WTC11 (cell line): ENCODE data around the gene VIPR2. TPM values are rescaled to one million over a fixed set of nuclear protein-coding genes. Genes with fewer than 3 reads are reported as not detected.

Experiments used
- ATAC-seq: fragments of 200-7000 bp; cut with Tn5 transposase; 2 replicates; pipeline ENCODE4 v1.10.0; 2021; ENCODE audit warnings: mild to moderate bottlenecking, moderate library complexity
- CTCF ChIA-PET: fragments of 300-600 bp; sonication (Branson Sonifier 250); formaldehyde crosslinking; loops from one replicate; lab custom pipeline; 2021; ENCODE audit warnings: antibody characterized with exemption; lab: Charles Lee
- POLR2A ChIA-PET: fragments of 350-600 bp; sonication (Branson Sonifier 250); formaldehyde crosslinking; loops from one replicate; lab custom pipeline; 2021; ENCODE audit warnings: antibody characterized with exemption; lab: Charles Lee
- DNase-seq: peaks from one replicate; pipeline ENCODE4 v3.0.0; 2021; ENCODE audit warnings: low spot score
- H3K27ac Mint-ChIP-seq: 2 replicates; pipeline ENCODE4 v1.8.0; 2021; ENCODE audit warnings: mixed read lengths
- H3K27me3 Mint-ChIP-seq: 2 replicates; pipeline ENCODE4 v1.8.0; 2021; ENCODE audit warnings: low read depth, mild to moderate bottlenecking, moderate library complexity, mixed read lengths
- H3K36me3 Mint-ChIP-seq: 2 replicates; pipeline ENCODE4 v1.8.0; 2021; ENCODE audit warnings: mixed read lengths
- H3K4me1 Mint-ChIP-seq: 2 replicates; pipeline ENCODE4 v1.8.0; 2022; ENCODE audit warnings: mixed read lengths
- H3K4me3 Mint-ChIP-seq: 2 replicates; pipeline ENCODE4 v1.8.0; 2021; ENCODE audit warnings: mild to moderate bottlenecking, moderate library complexity, mixed read lengths
- H3K9me3 Mint-ChIP-seq: 2 replicates; pipeline ENCODE4 v1.8.0; 2021; ENCODE audit warnings: mixed read lengths
- EMX1 ChIP-seq: fragments of 250-450 bp; sonication (Bioruptor Pico); IDR thresholded peaks from 2 replicates; pipeline ENCODE4 v1.8.0; 2021; ENCODE audit warnings: mild to moderate bottlenecking
- ESRRA ChIP-seq: sonication (generic); formaldehyde crosslinking; IDR thresholded peaks from 2 replicates; pipeline ENCODE4 v1.8.1; 2022; ENCODE audit warnings: mild to moderate bottlenecking, missing genetic modification reagents, borderline replicate concordance
- FOXK1 ChIP-seq: sonication (generic); formaldehyde crosslinking; IDR thresholded peaks from 2 replicates; pipeline ENCODE4 v1.8.0; 2022; ENCODE audit warnings: mild to moderate bottlenecking, moderate library complexity, missing genetic modification reagents
- GABPB1 ChIP-seq: sonication (generic); formaldehyde crosslinking; IDR thresholded peaks from 2 replicates; pipeline ENCODE4 v1.8.1; 2023; ENCODE audit warnings: mild to moderate bottlenecking, missing genetic modification reagents
- HMGA2 ChIP-seq: fragments of 250-450 bp; sonication (Bioruptor Pico); IDR thresholded peaks from 2 replicates; pipeline ENCODE4 v1.4.0; 2021; ENCODE audit warnings: mild to moderate bottlenecking, moderate library complexity
- KAT7 ChIP-seq: sonication (generic); formaldehyde crosslinking; IDR thresholded peaks from 2 replicates; pipeline ENCODE4 v1.8.1; 2023; ENCODE audit warnings: missing genetic modification reagents, mild to moderate bottlenecking, borderline replicate concordance
- NFATC4 ChIP-seq: fragments of 250-450 bp; sonication (Bioruptor Pico); IDR thresholded peaks from 2 replicates; pipeline ENCODE4 v1.9.0; 2021; ENCODE audit warnings: mild to moderate bottlenecking
- NFYB ChIP-seq: sonication (generic); formaldehyde crosslinking; conservative IDR thresholded peaks from 2 replicates; pipeline ENCODE4 v1.8.0; 2022; ENCODE audit warnings: low read depth, missing genetic modification reagents
- NR2C2 ChIP-seq: sonication (generic); formaldehyde crosslinking; IDR thresholded peaks from 2 replicates; pipeline ENCODE4 v1.8.0; 2022; ENCODE audit warnings: mild to moderate bottlenecking, missing genetic modification reagents
- TEAD4 ChIP-seq: sonication (generic); formaldehyde crosslinking; IDR thresholded peaks from 2 replicates; pipeline ENCODE4 v1.8.0; 2022; ENCODE audit warnings: mild to moderate bottlenecking, missing genetic modification reagents
- ZBTB21 ChIP-seq: sonication (generic); formaldehyde crosslinking; IDR thresholded peaks from 2 replicates; pipeline ENCODE4 v1.8.1; 2023; ENCODE audit warnings: mild to moderate bottlenecking, missing genetic modification reagents, borderline replicate concordance
- ZNF317 ChIP-seq: sonication (generic); formaldehyde crosslinking; IDR thresholded peaks from 2 replicates; pipeline ENCODE4 v1.8.1; 2023; ENCODE audit warnings: low read depth, mild to moderate bottlenecking, moderate library complexity, missing genetic modification reagents, borderline replicate concordance
- total RNA-seq: library from RNA; stranded (reverse); gene quantifications from 3 replicates; pipeline ENCODE4 v1.2.3, GENCODE V29; 2021
- TF ChIP-seq, protein P1 (sequence below): sonication (generic); formaldehyde crosslinking; IDR thresholded peaks from 2 replicates; pipeline ENCODE4 v1.8.1; 2022; ENCODE audit warnings: low read depth, missing genetic modification reagents, borderline replicate concordance
- TF ChIP-seq, protein P2 (sequence below): sonication (generic); formaldehyde crosslinking; IDR thresholded peaks from 2 replicates; pipeline ENCODE4 v1.8.0; 2022; ENCODE audit warnings: missing genetic modification reagents
- TF ChIP-seq, protein P3 (sequence below): sonication (generic); formaldehyde crosslinking; IDR thresholded peaks from 2 replicates; pipeline ENCODE4 v1.8.0; 2022; ENCODE audit warnings: mild to moderate bottlenecking, missing genetic modification reagents
- TF ChIP-seq, protein P4 (sequence below): sonication (generic); formaldehyde crosslinking; IDR thresholded peaks from 2 replicates; pipeline ENCODE4 v1.8.0; 2022; ENCODE audit warnings: mild to moderate bottlenecking, missing genetic modification reagents
- TF ChIP-seq, protein P5 (sequence below): sonication (generic); formaldehyde crosslinking; conservative IDR thresholded peaks from 2 replicates; pipeline ENCODE4 v1.8.1; 2023; ENCODE audit warnings: mild to moderate bottlenecking, low read depth, missing genetic modification reagents, moderate library complexity
- TF ChIP-seq, protein P6 (sequence below): sonication (generic); formaldehyde crosslinking; IDR thresholded peaks from 2 replicates; pipeline ENCODE4 v1.8.0; 2023; ENCODE audit warnings: missing genetic modification reagents, mild to moderate bottlenecking, borderline replicate concordance
- TF ChIP-seq, protein P7 (sequence below): sonication (generic); formaldehyde crosslinking; IDR thresholded peaks from 2 replicates; pipeline ENCODE4 v1.8.0; 2023; ENCODE audit warnings: missing genetic modification reagents

Gene VIPR2
- total RNA-seq, 1 experiment from 2014 or later, result 7.5 TPM

DNA sequence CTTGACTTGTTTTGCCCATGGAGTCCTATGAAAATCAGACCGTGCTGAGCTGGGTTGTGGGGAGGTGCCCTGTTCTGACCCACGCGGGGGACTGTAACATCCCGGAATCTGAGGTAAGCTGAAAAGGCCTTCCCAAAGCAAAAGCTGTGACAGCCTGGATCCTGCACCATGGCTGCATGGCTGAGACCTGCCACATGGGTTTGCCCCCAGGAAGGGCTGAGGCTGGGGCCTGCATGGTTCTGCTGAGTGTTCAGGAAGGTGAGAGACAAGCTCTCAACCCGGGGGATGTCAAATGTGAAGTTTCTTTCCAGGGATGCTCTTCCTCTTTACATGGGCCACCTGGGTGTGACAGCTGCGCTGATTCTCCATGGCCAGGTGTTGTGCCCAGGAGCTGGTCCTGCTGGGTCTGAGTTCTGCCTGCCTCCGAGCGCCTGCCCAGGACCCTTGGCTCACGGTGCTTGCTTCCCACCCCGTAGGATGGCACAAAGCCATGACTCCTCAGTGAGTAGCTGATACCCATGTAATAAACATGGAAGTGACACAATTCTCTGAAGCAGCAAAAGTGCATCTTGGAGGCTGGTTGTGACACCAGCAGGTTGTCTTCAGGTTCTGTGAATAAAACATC is 58.3 kb downstream of the VIPR2 start:
- H3K4me1 Mint-ChIP-seq, result no peaks in the 10 kb centered on the region
- CTCF ChIA-PET, result interaction anchor here (1.0 kb wide), 1 partner anchor 109 kb away, joined by 3 read pairs; no protein-coding TSS in a partner anchor

More for the DNA sequence above, 58.3 kb downstream of the VIPR2 start:
- H3K27me3 Mint-ChIP-seq, result no peaks in the 10 kb centered on the region
- TF ChIP-seq ESRRA (CRISPR knock-in tag) (no peak), GABPB1 (no peak), KAT7 (no peak), TEAD4 (CRISPR knock-in tag) (no peak), ZBTB21 (CRISPR knock-in tag) (no peak), EMX1 (CRISPR knock-in tag) (no peak), FOXK1 (CRISPR knock-in tag) (no peak), NFYB (CRISPR knock-in tag) (no peak), NR2C2 (CRISPR knock-in tag) (no peak), NFATC4 (no peak), ZNF317 (CRISPR knock-in tag) (no peak), HMGA2 (CRISPR knock-in tag) (no peak)
- TF ChIP-seq, protein P1, sequence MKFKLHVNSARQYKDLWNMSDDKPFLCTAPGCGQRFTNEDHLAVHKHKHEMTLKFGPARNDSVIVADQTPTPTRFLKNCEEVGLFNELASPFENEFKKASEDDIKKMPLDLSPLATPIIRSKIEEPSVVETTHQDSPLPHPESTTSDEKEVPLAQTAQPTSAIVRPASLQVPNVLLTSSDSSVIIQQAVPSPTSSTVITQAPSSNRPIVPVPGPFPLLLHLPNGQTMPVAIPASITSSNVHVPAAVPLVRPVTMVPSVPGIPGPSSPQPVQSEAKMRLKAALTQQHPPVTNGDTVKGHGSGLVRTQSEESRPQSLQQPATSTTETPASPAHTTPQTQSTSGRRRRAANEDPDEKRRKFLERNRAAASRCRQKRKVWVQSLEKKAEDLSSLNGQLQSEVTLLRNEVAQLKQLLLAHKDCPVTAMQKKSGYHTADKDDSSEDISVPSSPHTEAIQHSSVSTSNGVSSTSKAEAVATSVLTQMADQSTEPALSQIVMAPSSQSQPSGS, result no peak
- TF ChIP-seq, protein P2, sequence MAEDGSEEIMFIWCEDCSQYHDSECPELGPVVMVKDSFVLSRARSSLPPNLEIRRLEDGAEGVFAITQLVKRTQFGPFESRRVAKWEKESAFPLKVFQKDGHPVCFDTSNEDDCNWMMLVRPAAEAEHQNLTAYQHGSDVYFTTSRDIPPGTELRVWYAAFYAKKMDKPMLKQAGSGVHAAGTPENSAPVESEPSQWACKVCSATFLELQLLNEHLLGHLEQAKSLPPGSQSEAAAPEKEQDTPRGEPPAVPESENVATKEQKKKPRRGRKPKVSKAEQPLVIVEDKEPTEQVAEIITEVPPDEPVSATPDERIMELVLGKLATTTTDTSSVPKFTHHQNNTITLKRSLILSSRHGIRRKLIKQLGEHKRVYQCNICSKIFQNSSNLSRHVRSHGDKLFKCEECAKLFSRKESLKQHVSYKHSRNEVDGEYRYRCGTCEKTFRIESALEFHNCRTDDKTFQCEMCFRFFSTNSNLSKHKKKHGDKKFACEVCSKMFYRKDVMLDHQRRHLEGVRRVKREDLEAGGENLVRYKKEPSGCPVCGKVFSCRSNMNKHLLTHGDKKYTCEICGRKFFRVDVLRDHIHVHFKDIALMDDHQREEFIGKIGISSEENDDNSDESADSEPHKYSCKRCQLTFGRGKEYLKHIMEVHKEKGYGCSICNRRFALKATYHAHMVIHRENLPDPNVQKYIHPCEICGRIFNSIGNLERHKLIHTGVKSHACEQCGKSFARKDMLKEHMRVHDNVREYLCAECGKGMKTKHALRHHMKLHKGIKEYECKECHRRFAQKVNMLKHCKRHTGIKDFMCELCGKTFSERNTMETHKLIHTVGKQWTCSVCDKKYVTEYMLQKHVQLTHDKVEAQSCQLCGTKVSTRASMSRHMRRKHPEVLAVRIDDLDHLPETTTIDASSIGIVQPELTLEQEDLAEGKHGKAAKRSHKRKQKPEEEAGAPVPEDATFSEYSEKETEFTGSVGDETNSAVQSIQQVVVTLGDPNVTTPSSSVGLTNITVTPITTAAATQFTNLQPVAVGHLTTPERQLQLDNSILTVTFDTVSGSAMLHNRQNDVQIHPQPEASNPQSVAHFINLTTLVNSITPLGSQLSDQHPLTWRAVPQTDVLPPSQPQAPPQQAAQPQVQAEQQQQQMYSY (CRISPR knock-in tag), result no peak
- TF ChIP-seq, protein P3, sequence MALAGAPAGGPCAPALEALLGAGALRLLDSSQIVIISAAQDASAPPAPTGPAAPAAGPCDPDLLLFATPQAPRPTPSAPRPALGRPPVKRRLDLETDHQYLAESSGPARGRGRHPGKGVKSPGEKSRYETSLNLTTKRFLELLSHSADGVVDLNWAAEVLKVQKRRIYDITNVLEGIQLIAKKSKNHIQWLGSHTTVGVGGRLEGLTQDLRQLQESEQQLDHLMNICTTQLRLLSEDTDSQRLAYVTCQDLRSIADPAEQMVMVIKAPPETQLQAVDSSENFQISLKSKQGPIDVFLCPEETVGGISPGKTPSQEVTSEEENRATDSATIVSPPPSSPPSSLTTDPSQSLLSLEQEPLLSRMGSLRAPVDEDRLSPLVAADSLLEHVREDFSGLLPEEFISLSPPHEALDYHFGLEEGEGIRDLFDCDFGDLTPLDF, result no peak
- TF ChIP-seq, protein P4, sequence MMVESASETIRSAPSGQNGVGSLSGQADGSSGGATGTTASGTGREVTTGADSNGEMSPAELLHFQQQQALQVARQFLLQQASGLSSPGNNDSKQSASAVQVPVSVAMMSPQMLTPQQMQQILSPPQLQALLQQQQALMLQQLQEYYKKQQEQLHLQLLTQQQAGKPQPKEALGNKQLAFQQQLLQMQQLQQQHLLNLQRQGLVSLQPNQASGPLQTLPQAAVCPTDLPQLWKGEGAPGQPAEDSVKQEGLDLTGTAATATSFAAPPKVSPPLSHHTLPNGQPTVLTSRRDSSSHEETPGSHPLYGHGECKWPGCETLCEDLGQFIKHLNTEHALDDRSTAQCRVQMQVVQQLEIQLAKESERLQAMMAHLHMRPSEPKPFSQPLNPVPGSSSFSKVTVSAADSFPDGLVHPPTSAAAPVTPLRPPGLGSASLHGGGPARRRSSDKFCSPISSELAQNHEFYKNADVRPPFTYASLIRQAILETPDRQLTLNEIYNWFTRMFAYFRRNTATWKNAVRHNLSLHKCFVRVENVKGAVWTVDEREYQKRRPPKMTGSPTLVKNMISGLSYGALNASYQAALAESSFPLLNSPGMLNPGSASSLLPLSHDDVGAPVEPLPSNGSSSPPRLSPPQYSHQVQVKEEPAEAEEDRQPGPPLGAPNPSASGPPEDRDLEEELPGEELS, result no peak
- TF ChIP-seq, protein P5, sequence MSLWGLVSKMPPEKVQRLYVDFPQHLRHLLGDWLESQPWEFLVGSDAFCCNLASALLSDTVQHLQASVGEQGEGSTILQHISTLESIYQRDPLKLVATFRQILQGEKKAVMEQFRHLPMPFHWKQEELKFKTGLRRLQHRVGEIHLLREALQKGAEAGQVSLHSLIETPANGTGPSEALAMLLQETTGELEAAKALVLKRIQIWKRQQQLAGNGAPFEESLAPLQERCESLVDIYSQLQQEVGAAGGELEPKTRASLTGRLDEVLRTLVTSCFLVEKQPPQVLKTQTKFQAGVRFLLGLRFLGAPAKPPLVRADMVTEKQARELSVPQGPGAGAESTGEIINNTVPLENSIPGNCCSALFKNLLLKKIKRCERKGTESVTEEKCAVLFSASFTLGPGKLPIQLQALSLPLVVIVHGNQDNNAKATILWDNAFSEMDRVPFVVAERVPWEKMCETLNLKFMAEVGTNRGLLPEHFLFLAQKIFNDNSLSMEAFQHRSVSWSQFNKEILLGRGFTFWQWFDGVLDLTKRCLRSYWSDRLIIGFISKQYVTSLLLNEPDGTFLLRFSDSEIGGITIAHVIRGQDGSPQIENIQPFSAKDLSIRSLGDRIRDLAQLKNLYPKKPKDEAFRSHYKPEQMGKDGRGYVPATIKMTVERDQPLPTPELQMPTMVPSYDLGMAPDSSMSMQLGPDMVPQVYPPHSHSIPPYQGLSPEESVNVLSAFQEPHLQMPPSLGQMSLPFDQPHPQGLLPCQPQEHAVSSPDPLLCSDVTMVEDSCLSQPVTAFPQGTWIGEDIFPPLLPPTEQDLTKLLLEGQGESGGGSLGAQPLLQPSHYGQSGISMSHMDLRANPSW (CRISPR knock-in tag), result no peak
- TF ChIP-seq, protein P6, sequence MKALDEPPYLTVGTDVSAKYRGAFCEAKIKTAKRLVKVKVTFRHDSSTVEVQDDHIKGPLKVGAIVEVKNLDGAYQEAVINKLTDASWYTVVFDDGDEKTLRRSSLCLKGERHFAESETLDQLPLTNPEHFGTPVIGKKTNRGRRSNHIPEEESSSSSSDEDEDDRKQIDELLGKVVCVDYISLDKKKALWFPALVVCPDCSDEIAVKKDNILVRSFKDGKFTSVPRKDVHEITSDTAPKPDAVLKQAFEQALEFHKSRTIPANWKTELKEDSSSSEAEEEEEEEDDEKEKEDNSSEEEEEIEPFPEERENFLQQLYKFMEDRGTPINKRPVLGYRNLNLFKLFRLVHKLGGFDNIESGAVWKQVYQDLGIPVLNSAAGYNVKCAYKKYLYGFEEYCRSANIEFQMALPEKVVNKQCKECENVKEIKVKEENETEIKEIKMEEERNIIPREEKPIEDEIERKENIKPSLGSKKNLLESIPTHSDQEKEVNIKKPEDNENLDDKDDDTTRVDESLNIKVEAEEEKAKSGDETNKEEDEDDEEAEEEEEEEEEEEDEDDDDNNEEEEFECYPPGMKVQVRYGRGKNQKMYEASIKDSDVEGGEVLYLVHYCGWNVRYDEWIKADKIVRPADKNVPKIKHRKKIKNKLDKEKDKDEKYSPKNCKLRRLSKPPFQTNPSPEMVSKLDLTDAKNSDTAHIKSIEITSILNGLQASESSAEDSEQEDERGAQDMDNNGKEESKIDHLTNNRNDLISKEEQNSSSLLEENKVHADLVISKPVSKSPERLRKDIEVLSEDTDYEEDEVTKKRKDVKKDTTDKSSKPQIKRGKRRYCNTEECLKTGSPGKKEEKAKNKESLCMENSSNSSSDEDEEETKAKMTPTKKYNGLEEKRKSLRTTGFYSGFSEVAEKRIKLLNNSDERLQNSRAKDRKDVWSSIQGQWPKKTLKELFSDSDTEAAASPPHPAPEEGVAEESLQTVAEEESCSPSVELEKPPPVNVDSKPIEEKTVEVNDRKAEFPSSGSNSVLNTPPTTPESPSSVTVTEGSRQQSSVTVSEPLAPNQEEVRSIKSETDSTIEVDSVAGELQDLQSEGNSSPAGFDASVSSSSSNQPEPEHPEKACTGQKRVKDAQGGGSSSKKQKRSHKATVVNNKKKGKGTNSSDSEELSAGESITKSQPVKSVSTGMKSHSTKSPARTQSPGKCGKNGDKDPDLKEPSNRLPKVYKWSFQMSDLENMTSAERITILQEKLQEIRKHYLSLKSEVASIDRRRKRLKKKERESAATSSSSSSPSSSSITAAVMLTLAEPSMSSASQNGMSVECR (CRISPR knock-in tag), result no peak
- TF ChIP-seq, protein P7, sequence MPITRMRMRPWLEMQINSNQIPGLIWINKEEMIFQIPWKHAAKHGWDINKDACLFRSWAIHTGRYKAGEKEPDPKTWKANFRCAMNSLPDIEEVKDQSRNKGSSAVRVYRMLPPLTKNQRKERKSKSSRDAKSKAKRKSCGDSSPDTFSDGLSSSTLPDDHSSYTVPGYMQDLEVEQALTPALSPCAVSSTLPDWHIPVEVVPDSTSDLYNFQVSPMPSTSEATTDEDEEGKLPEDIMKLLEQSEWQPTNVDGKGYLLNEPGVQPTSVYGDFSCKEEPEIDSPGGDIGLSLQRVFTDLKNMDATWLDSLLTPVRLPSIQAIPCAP, result no peak
- no peaks in the 10 kb centered on the region for H3K9me3 Mint-ChIP-seq
- DNase-seq (no peak), ATAC-seq (no peak)
- no peak overlapping the region for H3K27ac Mint-ChIP-seq
- POLR2A ChIA-PET, result no interaction called here
- H3K4me3 Mint-ChIP-seq, result no peak overlapping the region
- no peaks in the 10 kb centered on the region for H3K36me3 Mint-ChIP-seq
